Tibial artery (tissue), 4 donors: Measurements from ENCODE around the gene ZSCAN5B.
"Not testable (repeated sequence)": the region's sequence is repeated elsewhere in the genome, so short reads cannot be mapped to it uniquely, and the experiment has no call there.

Source experiments
- DNase-seq, 2 donors: peaks; one replicate each; pipeline ENCODE4 v3.0.0-alpha.2; 2019
- H3K27ac ChIP-seq, 2 donors: fragments of 200-600 bp; sonication (generic) in 1 of 2; 1 replicate in 1 of 2; 2 replicates in 1 of 2; pipeline ENCODE4 v1.5.1; 2018 to 2019; ENCODE audit warnings: mild to moderate bottlenecking in 1 of 2
- H3K27me3 ChIP-seq, 2 donors: fragments of 200-600 bp; sonication (generic) in 1 of 2; one replicate each; pipeline versions ENCODE4 v1.5.1 to v1.6.0; 2016 to 2019
- H3K36me3 ChIP-seq, 3 donors: fragments of 200-600 bp; sonication (generic) in 2 of 3; one replicate each; pipeline ENCODE4 v1.5.1; 2016 to 2019; ENCODE audit warnings: mild to moderate bottlenecking in 2 of 3
- H3K4me1 ChIP-seq, 4 donors: fragments of 200-600 bp; sonication (generic) in 2 of 4; 1 replicate in 3 of 4; 2 replicates in 1 of 4; pipeline ENCODE4 v1.5.1; 2016 to 2019
- H3K4me3 ChIP-seq, 2 donors: fragments of 200-600 bp; sonication (generic) in 1 of 2; 1 replicate in 1 of 2; 2 replicates in 1 of 2; pipeline ENCODE4 v1.5.1; 2018 to 2019; ENCODE audit warnings: mild to moderate bottlenecking in 2 of 2
- H3K9me3 ChIP-seq, 3 donors: fragments of 200-600 bp; sonication (generic) in 1 of 3; one replicate each; pipeline ENCODE4 v1.5.1; 2016 to 2019
- intact Hi-C: fragments of 100-400 bp; cut with DNase I; formaldehyde crosslinking; loops from one replicate; pipeline ENCODE4 v1.15.0; 2023; ENCODE audit warnings: low total_unique reads
- TF ChIP-seq, protein P1 (sequence below), 2 experiments: fragments of 200-600 bp in 1 of 2; fragments of 450-650 bp in 1 of 2; IDR thresholded peaks; one replicate each; pipeline ENCODE4 v1.5.1; 2017 to 2019; ENCODE audit warnings: antibody characterized with exemption in 2 of 2, mild to moderate bottlenecking in 1 of 2, moderate library complexity in 1 of 2

ZSCAN5B gene

DNA sequence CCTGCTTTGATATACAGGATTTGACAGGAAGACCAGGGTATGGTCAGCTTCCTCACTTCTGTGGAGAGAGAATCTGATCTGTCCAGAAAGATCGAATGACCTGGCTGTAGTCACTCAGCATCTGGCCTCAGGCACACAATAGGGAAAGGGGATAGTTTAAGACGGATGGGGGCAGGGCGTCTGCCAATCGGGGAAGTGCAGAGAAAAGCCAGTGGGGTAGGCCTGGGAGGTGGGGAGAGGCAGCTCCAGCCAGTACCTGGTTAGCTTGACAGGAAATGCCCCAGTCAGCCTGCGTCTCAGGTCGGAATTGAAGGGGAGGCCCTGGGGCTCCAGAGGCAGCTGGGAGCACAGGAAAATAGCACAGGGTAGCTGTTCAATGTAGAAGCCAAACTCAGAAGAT lies 44.1 kb downstream of the ZSCAN5B start:
- intact Hi-C loops, result no loop called here
- Histone ChIP-seq H3K27me3 (no peaks in the 10 kb centered on the region), H3K4me3 (no peak overlapping the region), H3K9me3 (no peaks in the 10 kb centered on the region), H3K4me1 (no peaks in the 10 kb centered on the region), H3K27ac (no peak overlapping the region), H3K36me3 (peaks cover 12 to 65% (median 46%) of the 10 kb centered on the region in 3 donors)
- no peak for DNase-seq
- TF ChIP-seq, protein P1, sequence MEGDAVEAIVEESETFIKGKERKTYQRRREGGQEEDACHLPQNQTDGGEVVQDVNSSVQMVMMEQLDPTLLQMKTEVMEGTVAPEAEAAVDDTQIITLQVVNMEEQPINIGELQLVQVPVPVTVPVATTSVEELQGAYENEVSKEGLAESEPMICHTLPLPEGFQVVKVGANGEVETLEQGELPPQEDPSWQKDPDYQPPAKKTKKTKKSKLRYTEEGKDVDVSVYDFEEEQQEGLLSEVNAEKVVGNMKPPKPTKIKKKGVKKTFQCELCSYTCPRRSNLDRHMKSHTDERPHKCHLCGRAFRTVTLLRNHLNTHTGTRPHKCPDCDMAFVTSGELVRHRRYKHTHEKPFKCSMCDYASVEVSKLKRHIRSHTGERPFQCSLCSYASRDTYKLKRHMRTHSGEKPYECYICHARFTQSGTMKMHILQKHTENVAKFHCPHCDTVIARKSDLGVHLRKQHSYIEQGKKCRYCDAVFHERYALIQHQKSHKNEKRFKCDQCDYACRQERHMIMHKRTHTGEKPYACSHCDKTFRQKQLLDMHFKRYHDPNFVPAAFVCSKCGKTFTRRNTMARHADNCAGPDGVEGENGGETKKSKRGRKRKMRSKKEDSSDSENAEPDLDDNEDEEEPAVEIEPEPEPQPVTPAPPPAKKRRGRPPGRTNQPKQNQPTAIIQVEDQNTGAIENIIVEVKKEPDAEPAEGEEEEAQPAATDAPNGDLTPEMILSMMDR (IDR thresholded peaks at IDR 0.05), result no peak

DNA sequence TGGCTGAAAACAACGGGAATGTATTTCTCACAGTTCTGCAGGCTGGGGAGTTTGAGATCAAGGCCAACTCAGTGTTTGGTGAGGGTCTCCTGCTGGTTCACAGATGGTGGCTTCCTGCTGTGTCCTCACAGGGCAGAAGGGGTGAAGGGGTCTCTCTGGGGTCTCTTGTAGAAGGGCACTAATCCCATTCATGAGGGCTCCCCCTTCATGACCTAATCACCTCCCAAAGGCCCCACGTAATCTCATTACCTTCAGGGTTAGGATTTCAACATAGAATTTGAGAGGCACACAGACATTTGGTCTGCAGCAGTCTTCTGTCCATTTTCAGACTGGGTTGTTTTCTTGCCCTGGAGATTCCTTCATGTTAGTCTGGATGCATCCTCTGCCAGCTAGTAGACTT lies 44.9 kb downstream of the ZSCAN5B start:
- intact Hi-C loops, result no loop called here
- peaks cover 15 to 65% (median 49%) of the 10 kb centered on the region in 3 donors for H3K36me3 ChIP-seq
- no peaks in the 10 kb centered on the region for H3K4me1 ChIP-seq
- TF ChIP-seq, protein P1 (IDR thresholded peaks at IDR 0.05), result no peak
- no peaks in the 10 kb centered on the region for H3K27me3 ChIP-seq
- H3K4me3 ChIP-seq, result no peak overlapping the region
- no peak for DNase-seq
- no peaks in the 10 kb centered on the region for H3K9me3 ChIP-seq
- H3K27ac ChIP-seq, result no peak overlapping the region

DNA sequence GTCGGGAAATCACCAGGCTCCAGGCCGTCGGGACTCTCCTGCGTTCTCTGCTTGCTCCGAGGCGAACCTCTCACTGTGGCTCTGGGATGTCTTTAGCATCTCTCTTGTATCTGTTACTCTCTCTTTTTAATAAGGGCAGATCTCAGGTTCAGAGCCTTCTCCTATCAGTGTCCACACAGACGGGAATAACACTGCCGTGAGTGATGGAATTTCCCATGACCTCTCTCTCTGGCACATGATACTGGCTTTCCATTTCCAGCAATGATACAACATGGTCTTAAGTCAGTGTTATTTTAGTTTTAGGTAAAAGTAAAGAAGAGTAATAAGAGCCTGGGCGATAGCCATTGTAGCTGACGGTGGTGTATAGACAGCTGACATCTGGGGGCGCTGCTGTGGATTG lies 47.2 kb downstream of the ZSCAN5B start:
- no peaks in the 10 kb centered on the region for H3K27me3 ChIP-seq
- TF ChIP-seq, protein P1 (IDR thresholded peaks at IDR 0.05), result no peak
- H3K4me3 ChIP-seq, result no peak overlapping the region
- no peak for DNase-seq
- no peak overlapping the region for H3K27ac ChIP-seq
- H3K4me1 ChIP-seq, result no peaks in the 10 kb centered on the region
- H3K36me3 ChIP-seq, result peaks cover 16 to 65% (median 47%) of the 10 kb centered on the region in 3 donors
- H3K9me3 ChIP-seq, result no peaks in the 10 kb centered on the region
- intact Hi-C loops, result no loop called here

DNA sequence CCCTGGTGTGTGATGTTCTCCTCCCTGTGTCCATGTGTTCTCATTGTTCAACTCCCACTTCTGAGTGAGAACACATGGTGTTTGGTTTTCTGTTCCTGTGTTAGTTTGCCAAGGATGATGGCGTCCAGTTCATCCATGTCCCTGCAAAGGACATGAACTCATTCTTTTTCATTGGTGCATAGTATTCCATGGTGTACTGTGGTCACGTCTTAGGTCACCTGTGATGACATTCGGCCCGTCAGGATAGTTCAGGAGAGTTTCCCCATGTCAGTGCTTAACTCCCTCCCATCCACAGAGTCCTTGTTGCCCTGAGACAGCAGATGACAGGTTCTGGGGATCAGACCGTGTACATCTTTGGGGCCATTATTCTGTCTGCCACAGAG lies 47.9 kb downstream of the ZSCAN5B start:
- H3K4me1 ChIP-seq, result no peaks in the 10 kb centered on the region
- H3K4me3 ChIP-seq, result no peak overlapping the region
- no peak overlapping the region for H3K27ac ChIP-seq
- H3K36me3 ChIP-seq, result peaks cover 16 to 58% (median 41%) of the 10 kb centered on the region in 3 donors
- TF ChIP-seq, protein P1 (IDR thresholded peaks at IDR 0.05), result no peak
- intact Hi-C loops, result no loop called here
- DNase-seq, result no peak
- H3K27me3 ChIP-seq, result no peaks in the 10 kb centered on the region
- H3K9me3 ChIP-seq, result no peaks in the 10 kb centered on the region

DNA sequence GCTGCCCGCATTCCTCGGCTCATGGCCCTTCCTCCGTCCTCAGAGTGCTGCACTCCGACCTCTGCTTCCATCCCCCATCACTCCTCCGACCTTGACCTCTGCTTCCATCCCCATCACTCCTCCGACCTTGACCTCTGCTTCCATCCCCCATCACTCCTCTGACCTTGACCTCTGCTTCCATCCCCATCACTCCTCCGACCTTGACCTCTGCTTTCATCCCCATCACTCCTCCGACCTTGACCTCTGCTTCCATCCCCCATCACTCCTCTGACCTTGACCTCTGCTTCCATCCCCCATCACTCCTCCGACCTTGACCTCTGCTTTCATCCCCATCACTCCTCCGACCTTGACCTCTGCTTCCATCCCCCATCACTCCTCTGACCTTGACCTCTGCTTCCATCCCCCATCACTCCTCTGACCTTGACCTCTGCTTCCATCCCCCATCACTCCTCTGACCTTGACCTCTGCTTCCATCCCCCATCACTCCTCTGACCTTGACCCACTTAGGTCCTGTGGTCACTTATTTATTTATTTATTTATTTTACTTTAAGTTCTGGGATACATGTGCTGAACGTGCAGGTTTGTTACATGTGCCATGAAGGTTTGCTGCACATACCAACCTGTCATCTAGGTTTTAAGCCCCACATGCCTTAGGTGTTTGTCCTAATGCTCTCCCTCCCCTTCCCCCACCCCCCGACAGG lies 48.5 kb downstream of the ZSCAN5B start:
- H3K4me3 ChIP-seq, intact Hi-C loops, H3K27me3 ChIP-seq, H3K27ac ChIP-seq, H3K9me3 ChIP-seq, H3K4me1 ChIP-seq, DNase-seq: not testable (repeated sequence)
- peaks cover 16 to 53% (median 37%) of the 10 kb centered on the region in 3 donors for H3K36me3 ChIP-seq

DNA sequence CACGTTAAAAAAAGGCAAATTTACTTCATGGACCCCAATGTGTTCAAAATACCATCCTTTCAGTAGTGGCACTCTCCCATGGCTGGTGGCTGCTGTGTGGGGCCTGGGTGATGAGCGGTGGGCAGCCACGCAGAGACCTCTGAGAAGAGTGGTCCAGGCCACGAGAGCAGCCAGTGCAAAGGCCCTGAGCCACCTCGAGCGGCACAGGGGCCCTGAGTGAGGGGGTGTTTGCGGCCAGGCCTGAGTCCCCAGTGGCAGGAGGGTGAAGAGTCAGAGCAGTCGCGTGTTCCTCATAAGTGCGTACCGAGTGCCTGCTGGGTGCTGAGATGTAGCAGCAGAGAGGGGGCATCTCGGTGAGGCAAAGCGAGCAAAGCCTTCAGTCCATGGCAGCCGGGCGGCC lies 49.5 kb downstream of the ZSCAN5B start:
- no peaks in the 10 kb centered on the region for H3K27me3 ChIP-seq
- DNase-seq, result no peak
- peaks cover 16 to 48% (median 36%) of the 10 kb centered on the region in 3 donors for H3K36me3 ChIP-seq
- no peak overlapping the region for H3K4me3 ChIP-seq
- H3K4me1 ChIP-seq, result peaks cover 0 to 9% (median under 1%) of the 10 kb centered on the region in 4 donors
- H3K27ac ChIP-seq, result no peak overlapping the region
- intact Hi-C loops, result no loop called here
- no peaks in the 10 kb centered on the region for H3K9me3 ChIP-seq
- TF ChIP-seq, protein P1 (IDR thresholded peaks at IDR 0.05), result no peak
